ENCODE results near the gene HOXA10. TPM values are rescaled to one million over a fixed set of nuclear protein-coding genes. Genes with fewer than 3 reads are reported as not detected.

Gene HOXA10
- total RNA-seq, 1 experiment from 2014 or later: not detected

- no peak overlapping the region for H2BK20ac ChIP-seq (ENCODE audit: low read depth, low read length, poor library complexity, severe bottlenecking)
- H3K79me1 ChIP-seq (ENCODE audit: insufficient read depth, low read depth, low read length, poor library complexity, severe bottlenecking): no peaks in the 10 kb centered on the region
- no peak overlapping the region for H2BK12ac ChIP-seq (ENCODE audit: insufficient read length, low read depth, low read length)
- no peak overlapping the region for H2AFZ ChIP-seq (ENCODE audit: low read length)
- no peaks in the 10 kb centered on the region for H3K79me2 ChIP-seq (ENCODE audit: insufficient read depth, low read length)
- H2AK5ac ChIP-seq (ENCODE audit: insufficient read length, low read length): no peak overlapping the region
- H3K9me3 ChIP-seq (ENCODE audit: control insufficient read depth, low read depth, low read length): no peaks in the 10 kb centered on the region
- H4K8ac ChIP-seq (replicated peaks; ENCODE audit: insufficient read length, low read depth, low read length): no peak overlapping the region
- H3K4ac ChIP-seq (ENCODE audit: low read depth, low read length): no peak overlapping the region
- TF ChIP-seq, protein P1, sequence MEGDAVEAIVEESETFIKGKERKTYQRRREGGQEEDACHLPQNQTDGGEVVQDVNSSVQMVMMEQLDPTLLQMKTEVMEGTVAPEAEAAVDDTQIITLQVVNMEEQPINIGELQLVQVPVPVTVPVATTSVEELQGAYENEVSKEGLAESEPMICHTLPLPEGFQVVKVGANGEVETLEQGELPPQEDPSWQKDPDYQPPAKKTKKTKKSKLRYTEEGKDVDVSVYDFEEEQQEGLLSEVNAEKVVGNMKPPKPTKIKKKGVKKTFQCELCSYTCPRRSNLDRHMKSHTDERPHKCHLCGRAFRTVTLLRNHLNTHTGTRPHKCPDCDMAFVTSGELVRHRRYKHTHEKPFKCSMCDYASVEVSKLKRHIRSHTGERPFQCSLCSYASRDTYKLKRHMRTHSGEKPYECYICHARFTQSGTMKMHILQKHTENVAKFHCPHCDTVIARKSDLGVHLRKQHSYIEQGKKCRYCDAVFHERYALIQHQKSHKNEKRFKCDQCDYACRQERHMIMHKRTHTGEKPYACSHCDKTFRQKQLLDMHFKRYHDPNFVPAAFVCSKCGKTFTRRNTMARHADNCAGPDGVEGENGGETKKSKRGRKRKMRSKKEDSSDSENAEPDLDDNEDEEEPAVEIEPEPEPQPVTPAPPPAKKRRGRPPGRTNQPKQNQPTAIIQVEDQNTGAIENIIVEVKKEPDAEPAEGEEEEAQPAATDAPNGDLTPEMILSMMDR (conservative IDR thresholded peaks at IDR 0.05): no peak; the same call in 2 of the 3 replicates
- no peak overlapping the region for H3T11ph ChIP-seq (ENCODE audit: low read length)
- H3K4me2 ChIP-seq (ENCODE audit: insufficient read depth, insufficient read length, low read length): peak overlapping the region; percentile 47
- H3K27ac ChIP-seq (ENCODE audit: insufficient read length, low read depth, low read length): no peak overlapping the region
- peaks cover 98% of the 10 kb centered on the region for H3K27me3 Mint-ChIP-seq (ENCODE audit: low read depth)
- H3K4me1 ChIP-seq (ENCODE audit: insufficient read depth, low read length): no peaks in the 10 kb centered on the region
- no CpG with 5 or more reads among the region's 27 CpGs for WGBS (ENCODE audit: extremely low coverage, insufficient read length, low lambda C conversion rate)
- no peak overlapping the region for H2BK15ac ChIP-seq (ENCODE audit: low read depth, low read length)
- no peak overlapping the region for H3K18ac ChIP-seq (ENCODE audit: insufficient read length, low read depth, low read length)
- H2BK120ac ChIP-seq (ENCODE audit: low read depth, low read length, poor library complexity, severe bottlenecking): no peak overlapping the region
- H4K5ac ChIP-seq (ENCODE audit: insufficient read length, low read depth, low read length): no peak overlapping the region
- no peaks in the 10 kb centered on the region for H3K23me2 ChIP-seq (ENCODE audit: insufficient read length, low read depth, low read length, poor library complexity, severe bottlenecking)
- H3K9me3 Mint-ChIP-seq: peaks cover 13 to 15% of the 10 kb centered on the region in 2 experiments
- peaks cover 97% of the 10 kb centered on the region for H3K27me3 ChIP-seq (ENCODE audit: insufficient read depth, low read length)
- no peak overlapping the region for H3K56ac ChIP-seq (ENCODE audit: insufficient read length, low read depth, low read length)
- DNase-seq: no peak
- H3K36me3 Mint-ChIP-seq (ENCODE audit: insufficient read depth in 1 of 3, low read depth in 3 of 3): peaks cover 0 to 2% (median 0%) of the 10 kb centered on the region in 3 experiments; a peak in 2 of 7 replicates
- peaks cover 3 to 11% of the 10 kb centered on the region in 2 experiments for H3K4me1 Mint-ChIP-seq
- H4K20me1 ChIP-seq (ENCODE audit: control insufficient read depth, insufficient read depth, insufficient read length): no peaks in the 10 kb centered on the region
- no peak overlapping the region for H3K4me3 Mint-ChIP-seq
- H3K14ac ChIP-seq (ENCODE audit: insufficient read depth, low read length): no peak overlapping the region
- H4K91ac ChIP-seq (ENCODE audit: insufficient read length, low read depth, low read length): no peak overlapping the region
- no peak overlapping the region for H3K9ac ChIP-seq (ENCODE audit: extremely low read depth, insufficient read length, low read length)
- no peak overlapping the region for H2BK5ac ChIP-seq (ENCODE audit: insufficient read length, low read length)
- H3K27ac Mint-ChIP-seq: no peak overlapping the region
- no peak overlapping the region for H3K23ac ChIP-seq (ENCODE audit: insufficient read length, low read depth, low read length)
Measured at GRCh38 chr7:27161214-27161720, 12.9 kb downstream of the HOXA10 start.
